ENCODE measurements around the gene CD74.

Gene CD74

DNA sequence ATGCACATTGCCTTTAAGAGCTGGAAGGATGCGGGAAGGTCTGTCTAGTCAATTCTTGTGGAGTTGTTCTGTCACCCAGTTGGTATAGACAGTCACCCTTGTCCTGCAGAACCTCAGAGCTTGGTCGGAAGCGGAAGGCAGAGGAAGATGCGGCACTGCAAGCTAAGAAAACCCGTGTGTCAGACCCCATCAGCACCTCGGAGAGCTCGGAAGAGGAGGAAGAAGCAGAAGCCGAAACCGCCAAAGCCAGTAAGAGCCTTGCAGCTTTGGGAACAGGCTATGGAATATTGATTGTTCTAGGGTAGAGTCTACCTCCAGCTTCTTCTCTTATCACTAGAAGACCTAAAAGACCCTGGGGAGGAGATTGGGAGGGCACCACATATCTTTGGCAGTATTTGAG, 48.7 kb downstream of the CD74 start:
- no peaks in the 10 kb centered on the region for H3K27me3 ChIP-seq (ENCODE audit: control insufficient read depth in 1 of 2, insufficient read depth in 2 of 2, low read length in 2 of 2)
- no peak overlapping the region for H3K4me3 ChIP-seq (ENCODE audit: low read depth in 1 of 2, low read length in 2 of 2)
- H3K9ac ChIP-seq (ENCODE audit: low read length), result no peak overlapping the region
- no peaks in the 10 kb centered on the region for H3K9me3 ChIP-seq (ENCODE audit: low read length)
- H3K36me3 ChIP-seq (ENCODE audit: insufficient read depth, low read length), result peaks cover 66% of the 10 kb centered on the region
- no peak overlapping the region for H3K27ac ChIP-seq (ENCODE audit: low read depth, low read length)
- H3K4me1 ChIP-seq (ENCODE audit: insufficient read depth, low read length), result peaks cover 2% of the 10 kb centered on the region

DNA sequence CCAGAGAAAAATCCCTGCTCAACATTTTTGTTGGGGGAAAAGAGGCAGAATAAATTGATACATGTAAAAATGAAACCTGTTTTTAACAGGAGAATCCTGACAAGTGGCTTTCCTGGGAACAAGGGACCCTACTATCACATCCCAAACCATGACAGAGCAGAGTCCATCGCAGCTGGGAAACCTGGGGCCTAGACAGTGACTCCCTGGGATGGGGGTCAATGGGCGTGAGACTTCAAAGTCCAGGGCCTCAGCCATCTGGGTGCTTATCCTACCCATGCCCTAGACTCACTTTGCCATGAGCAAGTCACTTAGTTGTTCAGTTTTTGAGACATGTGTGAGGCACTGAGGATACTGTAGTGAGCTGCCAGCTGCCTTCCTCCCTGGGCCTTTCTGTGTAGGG, 49.5 kb downstream of the CD74 start:
- no peak overlapping the region for H3K4me3 ChIP-seq (ENCODE audit: low read depth in 1 of 2, low read length in 2 of 2)
- peaks cover 11% of the 10 kb centered on the region for H3K4me1 ChIP-seq (ENCODE audit: insufficient read depth, low read length)
- peaks cover 58% of the 10 kb centered on the region for H3K36me3 ChIP-seq (ENCODE audit: insufficient read depth, low read length)
- H3K9me3 ChIP-seq (ENCODE audit: low read length), result no peaks in the 10 kb centered on the region
- no peak overlapping the region for H3K27ac ChIP-seq (ENCODE audit: low read depth, low read length)
- H3K9ac ChIP-seq (ENCODE audit: low read length), result no peak overlapping the region
- no peaks in the 10 kb centered on the region for H3K27me3 ChIP-seq (ENCODE audit: control insufficient read depth in 1 of 2, insufficient read depth in 2 of 2, low read length in 2 of 2)

DNA sequence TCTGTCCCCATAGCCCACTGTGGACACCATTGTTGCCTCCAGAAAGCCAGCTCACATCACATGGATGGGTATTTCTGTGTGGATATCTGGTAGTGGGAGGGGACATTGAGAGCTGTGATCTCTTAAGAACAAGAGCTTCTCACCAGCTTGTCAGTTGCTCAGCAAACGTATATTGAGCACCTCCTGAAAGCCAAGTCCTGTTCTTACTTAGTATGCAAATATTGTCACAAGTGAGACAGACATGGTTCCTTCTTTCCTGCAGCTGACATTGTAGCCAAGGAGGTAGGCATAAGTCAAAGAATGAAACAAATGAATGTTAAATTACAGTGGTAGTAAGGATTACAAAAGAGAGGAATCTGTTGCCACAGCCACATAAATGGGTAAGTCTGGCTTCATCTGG, 51.4 kb downstream of the CD74 start:
- H3K9me3 ChIP-seq (ENCODE audit: low read length), result no peaks in the 10 kb centered on the region
- H3K36me3 ChIP-seq (ENCODE audit: insufficient read depth, low read length), result peaks cover 47% of the 10 kb centered on the region
- H3K4me1 ChIP-seq (ENCODE audit: insufficient read depth, low read length), result peaks cover 19% of the 10 kb centered on the region
- no peak overlapping the region for H3K4me3 ChIP-seq (ENCODE audit: low read depth in 1 of 2, low read length in 2 of 2)
- no peak overlapping the region for H3K27ac ChIP-seq (ENCODE audit: low read depth, low read length)
- H3K9ac ChIP-seq (ENCODE audit: low read length), result no peak overlapping the region
- H3K27me3 ChIP-seq (ENCODE audit: control insufficient read depth in 1 of 2, insufficient read depth in 2 of 2, low read length in 2 of 2), result no peaks in the 10 kb centered on the region

DNA sequence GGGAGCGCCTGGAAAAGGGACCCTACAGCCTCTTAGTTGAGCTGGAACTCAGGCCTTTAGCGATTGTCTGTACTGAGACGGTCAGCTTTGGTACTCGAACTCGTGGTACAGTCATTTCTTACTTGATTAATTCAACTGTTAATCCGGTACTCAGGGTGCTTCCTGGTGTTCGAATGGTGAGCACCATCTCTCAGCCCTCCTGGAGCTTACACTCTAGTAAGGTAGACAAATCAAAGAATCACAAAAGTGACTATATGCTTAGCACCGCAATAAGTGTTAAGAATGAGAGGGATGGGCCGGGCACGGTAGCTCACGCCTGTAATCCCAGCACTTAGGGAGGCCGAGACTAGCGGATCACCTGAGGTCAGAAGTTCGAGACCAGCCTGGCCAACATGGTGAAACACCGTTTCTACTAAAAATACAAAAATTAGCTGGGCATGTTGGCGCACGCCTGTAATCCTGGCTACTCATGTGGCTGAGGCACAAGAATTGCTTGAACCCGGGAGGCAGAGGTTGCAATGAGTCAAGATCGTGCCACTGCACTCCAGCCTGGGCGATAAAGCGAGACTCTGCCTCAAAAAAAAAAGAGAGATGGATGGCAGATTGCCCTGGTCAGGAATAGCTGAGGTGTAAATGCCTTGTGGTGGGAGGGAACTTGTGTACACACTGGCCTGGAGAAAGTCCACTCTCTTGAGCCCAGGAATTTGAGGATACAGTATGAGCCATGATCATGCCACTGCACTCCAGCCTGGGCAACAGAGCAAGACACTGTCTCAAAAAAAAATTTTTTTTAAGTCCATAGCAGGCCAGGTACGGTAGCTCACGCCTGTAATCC, 54.2 kb downstream of the CD74 start:
- H3K4me3 ChIP-seq (ENCODE audit: low read depth in 1 of 2, low read length in 2 of 2), result peak overlapping the region; percentile 71 to 85
- no peaks in the 10 kb centered on the region for H3K27me3 ChIP-seq (ENCODE audit: control insufficient read depth in 1 of 2, insufficient read depth in 2 of 2, low read length in 2 of 2)
- peak overlapping the region; percentile 35 for H3K27ac ChIP-seq (ENCODE audit: low read depth, low read length)
- peak overlapping the region; percentile 51 for H3K9ac ChIP-seq (ENCODE audit: low read length)
- no peaks in the 10 kb centered on the region for H3K9me3 ChIP-seq (ENCODE audit: low read length)
- peaks cover 19% of the 10 kb centered on the region for H3K4me1 ChIP-seq (ENCODE audit: insufficient read depth, low read length)
- H3K36me3 ChIP-seq (ENCODE audit: insufficient read depth, low read length), result peaks cover 29% of the 10 kb centered on the region

DNA sequence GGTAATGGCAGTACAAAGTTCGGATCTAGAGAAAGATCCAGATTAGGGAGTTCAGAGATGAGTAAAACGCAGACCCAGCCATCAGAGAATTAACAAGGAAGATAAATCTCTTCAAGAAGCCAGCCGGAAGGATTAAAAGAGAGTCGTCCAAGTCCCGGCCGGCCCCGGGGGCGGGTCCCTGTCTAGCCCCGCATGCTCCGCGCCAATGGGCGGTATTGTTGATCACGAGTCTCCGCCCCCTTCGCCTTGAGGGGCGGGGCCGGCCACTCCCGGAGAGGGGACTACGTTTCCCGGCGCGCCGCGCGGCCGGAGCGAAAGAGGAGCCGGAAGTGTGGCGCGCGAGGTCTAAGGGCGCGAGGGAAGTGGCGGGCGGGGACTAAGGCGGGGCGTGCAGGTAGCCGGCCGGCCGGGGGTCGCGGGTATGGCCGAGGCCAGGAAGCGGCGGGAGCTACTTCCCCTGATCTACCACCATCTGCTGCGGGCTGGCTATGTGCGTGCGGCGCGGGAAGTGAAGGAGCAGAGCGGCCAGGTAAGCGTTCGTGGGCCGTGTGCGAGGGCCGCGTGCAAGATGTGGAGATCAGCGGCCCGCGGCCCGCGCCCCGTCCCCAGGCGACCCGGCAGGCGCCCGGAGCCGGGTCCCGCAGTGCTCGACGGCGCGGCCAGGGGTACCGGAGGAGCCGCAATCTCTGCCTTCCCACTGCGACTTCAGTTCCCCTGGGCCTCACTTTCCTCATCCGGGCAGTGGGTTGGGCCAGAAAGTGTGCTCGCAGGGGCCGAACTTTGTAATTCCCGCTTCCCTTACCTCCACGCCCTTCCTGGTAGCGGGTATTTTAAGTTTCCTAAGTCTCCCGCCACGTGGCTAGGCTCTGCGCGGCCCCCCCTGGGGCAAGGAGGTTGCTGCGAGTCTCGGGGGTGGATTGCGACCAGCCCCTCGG, 55.1 kb downstream of the CD74 start, which contains the start of gene TCOF1:
TSS of gene TCOF1 (plus strand) at position 372 of the 935 bp plus-strand sequence. CDS start at position 422, 50 bp downstream.
- peak within 1 kb of the TSS; percentile 35 for H3K27ac ChIP-seq (ENCODE audit: low read depth, low read length)
- no peaks in the 10 kb centered on the region for H3K9me3 ChIP-seq (ENCODE audit: low read length)
- peak within 1 kb of the TSS; percentile 51 for H3K9ac ChIP-seq (ENCODE audit: low read length)
- no peaks in the 10 kb centered on the region for H3K27me3 ChIP-seq (ENCODE audit: control insufficient read depth in 1 of 2, insufficient read depth in 2 of 2, low read length in 2 of 2)
- peaks cover 25% of the 10 kb centered on the region for H3K36me3 ChIP-seq (ENCODE audit: insufficient read depth, low read length)
- peak within 1 kb of the TSS; percentile 71 to 85 for H3K4me3 ChIP-seq (ENCODE audit: low read depth in 1 of 2, low read length in 2 of 2)
- H3K4me1 ChIP-seq (ENCODE audit: insufficient read depth, low read length), result peaks cover 19% of the 10 kb centered on the region

DNA sequence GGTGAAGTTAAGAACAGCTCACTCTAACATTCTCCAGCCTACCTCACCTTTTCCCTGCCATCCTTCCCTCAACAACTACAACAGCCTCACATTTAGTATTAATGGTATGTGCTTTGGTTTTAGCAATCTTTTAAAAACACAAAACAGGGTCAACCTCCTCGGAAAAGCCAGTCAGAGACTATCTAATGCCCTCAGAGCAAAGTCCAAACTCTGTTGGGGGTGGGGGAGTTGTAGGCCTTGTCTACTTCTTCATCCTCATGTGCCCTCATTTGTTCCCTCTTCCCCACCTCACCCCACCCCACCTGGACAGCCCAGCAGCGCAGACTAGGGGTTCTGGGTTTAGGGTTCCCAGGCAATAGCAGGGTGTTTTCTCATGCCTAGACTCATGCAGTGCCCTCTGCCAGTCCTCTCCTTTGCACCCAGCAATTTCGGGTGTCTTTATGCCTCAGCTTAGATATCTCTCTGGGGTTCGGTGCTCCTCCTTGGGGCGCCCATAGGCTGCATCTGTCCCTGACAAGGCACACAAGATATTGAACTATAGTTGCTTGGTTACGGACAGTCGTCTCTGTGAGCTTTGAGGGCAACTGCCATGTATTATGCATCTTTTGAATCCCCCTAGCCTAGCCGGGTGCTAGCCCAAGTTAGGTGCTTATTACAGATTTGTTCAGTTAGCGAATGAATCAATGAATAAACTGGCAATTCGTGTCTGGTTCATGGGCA, 56.0 kb downstream of the CD74 start:
- H3K9ac ChIP-seq (ENCODE audit: low read length), result no peak overlapping the region
- H3K36me3 ChIP-seq (ENCODE audit: insufficient read depth, low read length), result peaks cover 17% of the 10 kb centered on the region
- H3K4me1 ChIP-seq (ENCODE audit: insufficient read depth, low read length), result peaks cover 19% of the 10 kb centered on the region
- no peaks in the 10 kb centered on the region for H3K9me3 ChIP-seq (ENCODE audit: low read length)
- no peak overlapping the region for H3K27ac ChIP-seq (ENCODE audit: low read depth, low read length)
- peak overlapping the region; percentile 71 to 85 for H3K4me3 ChIP-seq (ENCODE audit: low read depth in 1 of 2, low read length in 2 of 2)
- no peaks in the 10 kb centered on the region for H3K27me3 ChIP-seq (ENCODE audit: control insufficient read depth in 1 of 2, insufficient read depth in 2 of 2, low read length in 2 of 2)

DNA sequence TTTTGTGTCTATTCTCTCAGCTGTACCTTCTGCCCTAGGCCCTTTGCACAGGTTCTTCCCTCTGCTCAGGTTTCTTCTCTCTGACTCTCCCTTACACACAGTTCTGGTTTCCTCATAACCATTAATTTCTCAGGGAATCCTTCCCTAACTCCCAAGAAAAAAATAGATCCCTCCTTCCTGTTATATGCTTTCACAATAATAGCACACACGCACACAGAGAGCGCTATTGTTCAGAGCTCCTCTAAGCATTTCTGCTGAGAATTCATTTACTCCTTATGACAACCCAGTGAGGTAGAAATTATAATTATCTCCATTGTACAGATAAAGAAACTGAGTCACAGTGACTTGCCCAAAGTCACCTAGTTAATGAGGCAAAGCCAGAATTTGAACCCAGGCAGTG, 56.9 kb downstream of the CD74 start:
- H3K9ac ChIP-seq (ENCODE audit: low read length), result no peak overlapping the region
- peaks cover 19% of the 10 kb centered on the region for H3K4me1 ChIP-seq (ENCODE audit: insufficient read depth, low read length)
- peaks cover 8% of the 10 kb centered on the region for H3K36me3 ChIP-seq (ENCODE audit: insufficient read depth, low read length)
- H3K27ac ChIP-seq (ENCODE audit: low read depth, low read length), result no peak overlapping the region
- H3K4me3 ChIP-seq (ENCODE audit: low read depth in 1 of 2, low read length in 2 of 2), result no peak overlapping the region
- H3K9me3 ChIP-seq (ENCODE audit: low read length), result no peaks in the 10 kb centered on the region
- no peaks in the 10 kb centered on the region for H3K27me3 ChIP-seq (ENCODE audit: control insufficient read depth in 1 of 2, insufficient read depth in 2 of 2, low read length in 2 of 2)

DNA sequence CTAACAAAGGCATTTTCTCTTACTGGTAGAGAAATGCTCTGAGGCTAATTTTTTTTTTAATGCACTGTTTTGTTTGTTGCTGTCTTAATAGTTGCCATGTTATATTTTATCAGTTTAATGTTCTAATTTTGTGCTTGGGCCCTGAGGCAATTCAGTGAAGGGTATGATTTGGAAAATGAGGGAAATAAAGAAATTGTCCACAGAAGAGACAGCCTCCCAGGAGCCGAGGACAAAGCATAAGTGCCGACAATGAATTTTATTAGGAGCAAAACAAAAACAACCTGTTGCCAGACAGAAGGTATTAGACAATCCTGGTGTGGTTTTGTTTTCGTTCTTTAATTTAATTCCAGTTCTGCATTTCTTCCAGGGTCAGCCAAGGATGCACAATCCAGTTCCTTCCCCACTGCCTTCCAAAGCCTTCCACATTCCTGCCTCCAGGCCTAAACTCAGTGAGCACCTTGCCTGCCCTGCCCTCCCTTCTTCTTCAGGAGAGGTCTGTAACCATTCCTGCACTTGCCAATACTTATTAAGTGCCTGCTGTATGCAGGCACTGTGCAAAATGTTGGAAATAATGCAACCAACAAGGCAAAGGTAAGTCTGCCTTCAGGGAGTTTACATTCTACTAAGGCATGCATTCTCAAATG, 59.6 kb downstream of the CD74 start:
- Histone ChIP-seq H3K27ac (ENCODE audit: low read depth, low read length) (no peak overlapping the region), H3K4me1 (ENCODE audit: insufficient read depth, low read length) (peaks cover 8% of the 10 kb centered on the region), H3K4me3 (ENCODE audit: low read depth in 1 of 2, low read length in 2 of 2) (no peak overlapping the region), H3K36me3 (ENCODE audit: insufficient read depth, low read length) (no peaks in the 10 kb centered on the region), H3K9me3 (ENCODE audit: low read length) (no peaks in the 10 kb centered on the region), H3K27me3 (ENCODE audit: control insufficient read depth in 1 of 2, insufficient read depth in 2 of 2, low read length in 2 of 2) (no peaks in the 10 kb centered on the region), H3K9ac (ENCODE audit: low read length) (no peak overlapping the region)

DNA sequence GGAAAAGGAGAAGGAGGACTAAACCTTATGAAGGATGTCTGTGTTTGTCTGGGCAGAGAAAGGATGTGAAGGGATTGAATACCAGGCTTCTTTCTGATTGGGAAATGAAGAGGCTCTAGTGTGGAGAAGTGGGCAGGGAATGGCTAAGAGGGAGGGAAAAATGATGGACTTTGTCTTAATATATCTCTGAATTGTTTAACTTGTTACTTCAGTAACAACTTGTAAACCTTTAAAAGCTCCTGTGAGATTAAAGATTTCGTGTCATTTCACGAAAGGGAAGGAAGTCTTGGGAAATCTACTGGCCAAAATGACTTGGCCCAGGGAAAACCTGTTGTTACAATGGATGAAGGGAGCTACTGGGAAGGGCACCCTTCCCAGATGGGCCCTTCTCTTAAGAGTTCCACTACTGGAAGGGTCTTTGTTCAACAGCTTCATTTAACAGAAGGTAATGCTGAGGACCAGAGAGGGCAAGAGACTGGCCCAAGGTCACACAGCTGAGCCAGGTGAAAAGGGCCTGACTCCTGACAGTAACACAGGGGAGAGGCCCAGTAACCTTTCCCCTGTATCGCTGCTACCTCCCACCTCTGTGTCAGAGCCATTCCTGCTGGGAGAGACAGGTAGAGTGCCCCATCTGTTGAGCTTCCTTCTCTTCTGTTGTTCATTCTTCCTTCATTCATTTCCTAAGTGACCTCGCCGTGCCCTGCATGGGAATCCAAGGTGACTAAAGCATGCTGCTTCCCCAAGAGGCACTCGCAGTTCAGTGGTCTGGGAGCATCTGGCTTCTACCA, 60.3 kb downstream of the CD74 start:
- H3K36me3 ChIP-seq (ENCODE audit: insufficient read depth, low read length), result no peaks in the 10 kb centered on the region
- H3K9me3 ChIP-seq (ENCODE audit: low read length), result no peaks in the 10 kb centered on the region
- H3K9ac ChIP-seq (ENCODE audit: low read length), result no peak overlapping the region
- peaks cover 7% of the 10 kb centered on the region for H3K4me1 ChIP-seq (ENCODE audit: insufficient read depth, low read length)
- H3K27me3 ChIP-seq (ENCODE audit: control insufficient read depth in 1 of 2, insufficient read depth in 2 of 2, low read length in 2 of 2), result no peaks in the 10 kb centered on the region
- H3K27ac ChIP-seq (ENCODE audit: low read depth, low read length), result no peak overlapping the region
- H3K4me3 ChIP-seq (ENCODE audit: low read depth in 1 of 2, low read length in 2 of 2), result no peak overlapping the region
